Measurements from ENCODE around the gene BTBD9. TPM values are rescaled to one million over a fixed set of nuclear protein-coding genes. Genes with fewer than 3 reads are reported as not detected.

The BTBD9 gene
- total RNA-seq, 1 donor: 9.7 TPM

DNA sequence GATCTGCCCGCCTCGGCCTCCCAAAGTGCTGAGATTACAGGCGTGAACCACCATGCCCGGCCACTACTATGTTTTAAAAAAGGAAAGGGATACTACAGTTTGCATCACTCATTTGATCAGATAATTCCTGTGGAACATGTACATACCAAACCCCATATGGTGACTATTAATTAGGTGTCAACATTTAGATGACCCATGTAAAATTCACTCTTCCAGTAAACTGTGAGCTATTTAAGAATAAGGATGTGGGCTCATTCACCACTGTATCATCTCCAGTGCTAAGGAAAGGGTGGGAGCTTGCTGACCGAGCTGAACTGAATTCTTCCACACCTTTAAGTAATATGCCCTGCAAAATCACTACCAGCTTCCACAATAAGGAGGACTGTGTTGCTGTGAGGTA, 127.5 kb downstream of the BTBD9 start:
- no peak for DNase-seq (ENCODE audit: low read depth in 2 of 3, low spot score in 2 of 3)

DNA sequence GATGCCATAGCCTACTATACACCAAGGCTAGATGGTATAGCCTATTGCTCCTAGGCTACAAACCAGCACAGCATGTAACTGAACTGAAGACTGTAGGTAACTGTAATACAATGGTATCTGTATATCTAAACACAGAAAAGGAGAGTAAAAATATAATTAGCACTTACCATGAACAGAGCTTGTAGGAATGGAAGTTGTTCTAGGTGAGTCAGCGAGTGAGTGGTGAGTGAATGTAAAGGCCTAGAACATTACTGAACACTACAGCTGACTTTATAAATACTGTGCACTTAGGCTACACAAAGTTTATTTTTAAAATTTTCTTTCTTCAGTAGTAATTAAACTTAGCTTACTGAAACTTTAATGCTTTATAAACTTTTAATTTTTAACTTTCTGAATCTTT, 129.5 kb downstream of the BTBD9 start:
- DNase-seq (ENCODE audit: low read depth in 2 of 3, low spot score in 2 of 3): no peak

DNA sequence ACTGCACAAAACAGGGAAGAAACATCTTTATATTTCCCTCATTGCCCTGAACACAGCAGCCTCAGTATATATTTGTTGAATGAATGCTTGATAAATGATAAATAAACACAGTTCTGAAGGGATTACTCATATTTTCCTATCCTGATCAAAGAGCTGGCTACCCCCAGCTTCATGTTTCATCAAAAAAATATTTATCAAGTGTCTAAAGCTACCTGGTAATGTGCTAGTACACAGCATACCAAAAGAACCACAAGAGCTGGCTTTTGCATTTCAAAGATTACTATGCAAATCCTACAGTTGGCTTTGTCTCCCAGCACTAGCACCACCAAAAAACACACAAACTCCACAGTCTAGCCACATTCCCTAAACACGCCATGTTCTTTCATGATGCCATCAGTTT, 130.0 kb downstream of the BTBD9 start:
- no peak for DNase-seq (ENCODE audit: low read depth in 2 of 3, low spot score in 2 of 3)

DNA sequence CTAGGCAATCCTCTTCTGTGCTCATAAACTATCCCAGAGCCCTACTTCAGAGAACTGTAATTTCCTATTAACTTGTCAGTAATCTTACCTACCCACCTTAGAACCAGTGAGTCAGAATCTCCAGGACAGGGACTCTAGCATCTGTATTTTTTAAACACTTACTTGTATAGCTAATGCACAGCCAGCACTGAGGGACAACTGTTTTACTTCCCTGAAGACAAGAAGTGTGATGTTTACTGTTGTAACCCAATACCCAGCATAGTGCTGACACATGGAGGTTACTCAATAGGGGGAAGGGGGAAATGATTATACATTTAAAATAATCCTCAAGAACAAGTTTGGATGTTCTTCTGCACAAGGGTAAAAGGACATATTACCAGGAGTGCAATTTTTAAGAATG, 130.8 kb downstream of the BTBD9 start:
- no peak for DNase-seq (ENCODE audit: low read depth in 2 of 3, low spot score in 2 of 3)

DNA sequence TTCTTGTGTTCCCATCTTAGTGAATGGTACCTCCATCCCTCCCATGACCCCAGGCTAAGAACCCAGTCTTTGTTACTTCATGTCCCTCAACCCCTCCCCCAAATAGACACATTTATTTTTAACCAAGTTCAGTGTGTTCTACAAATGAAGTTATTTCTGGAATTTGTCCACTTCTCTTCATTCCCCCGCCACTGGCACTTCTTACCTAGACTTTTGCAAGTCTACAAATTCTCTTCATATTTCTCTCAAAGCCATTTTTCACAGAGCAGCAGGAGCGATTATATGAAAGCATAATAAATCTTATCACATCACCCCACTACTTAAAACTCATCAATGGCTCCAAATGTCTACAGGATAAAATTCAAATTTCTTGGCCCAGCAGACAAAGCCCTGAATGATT, 131.4 kb downstream of the BTBD9 start:
- DNase-seq (ENCODE audit: low read depth in 2 of 3, low spot score in 2 of 3): no peak

DNA sequence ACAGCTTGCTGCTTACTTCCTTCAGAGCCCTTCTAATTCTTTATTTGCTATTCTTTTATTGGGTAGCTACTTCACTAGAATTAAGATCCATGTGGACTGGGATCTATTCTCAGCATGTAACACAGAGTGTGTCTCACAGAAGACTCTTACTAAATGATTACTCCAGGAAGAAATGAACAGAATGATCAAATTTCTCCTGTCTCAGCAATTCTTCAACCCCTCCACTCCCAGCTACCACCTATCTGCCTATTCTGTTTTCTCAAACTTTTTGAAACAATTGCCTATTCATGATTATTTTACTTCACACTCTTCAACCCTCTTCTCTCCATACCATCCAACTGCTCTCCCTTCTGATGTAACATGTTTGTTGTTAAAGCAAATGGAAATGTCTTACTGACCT, 132.6 kb downstream of the BTBD9 start:
- no peak for DNase-seq (ENCODE audit: low read depth in 2 of 3, low spot score in 2 of 3)

DNA sequence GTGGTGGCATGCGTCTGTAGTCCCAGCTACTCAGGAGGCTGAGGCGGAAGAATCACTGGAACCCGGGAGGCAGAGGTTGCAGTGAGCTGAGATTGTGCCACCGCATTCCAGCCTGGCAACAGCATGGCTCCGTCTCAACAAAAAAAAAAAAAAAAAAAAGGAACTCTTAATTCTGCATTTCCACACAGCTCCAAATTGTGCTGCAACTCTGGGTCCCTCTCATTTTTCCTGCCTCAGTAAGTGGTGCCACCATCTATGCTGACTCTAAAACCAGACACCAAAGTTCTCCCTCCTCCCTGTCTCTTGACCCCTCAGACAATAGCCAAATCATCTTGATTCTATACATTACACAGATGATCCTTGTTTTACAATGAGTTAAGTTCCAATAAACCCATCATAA, 133.9 kb downstream of the BTBD9 start:
- DNase-seq (ENCODE audit: low read depth in 2 of 3, low spot score in 2 of 3): no peak

DNA sequence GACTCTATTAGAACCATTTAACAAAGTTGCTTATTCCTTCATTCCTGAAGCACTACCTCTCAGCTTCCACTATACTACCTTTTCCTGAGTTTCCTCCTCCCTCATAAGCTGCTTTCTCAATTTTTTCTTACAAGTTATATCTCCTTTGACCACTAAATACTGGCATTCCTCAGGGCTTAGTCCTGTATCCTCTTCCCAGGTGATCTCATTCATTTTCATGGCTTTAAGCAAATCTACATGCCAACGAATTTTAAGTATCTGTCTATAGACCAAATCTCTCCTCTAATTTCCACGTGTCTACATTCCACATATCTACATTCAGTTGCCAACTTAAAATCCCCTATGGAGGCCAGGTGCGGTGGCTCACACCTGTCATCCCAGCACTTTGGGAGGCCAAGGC, 134.7 kb downstream of the BTBD9 start:
- no peak for DNase-seq (ENCODE audit: low read depth in 2 of 3, low spot score in 2 of 3)

DNA sequence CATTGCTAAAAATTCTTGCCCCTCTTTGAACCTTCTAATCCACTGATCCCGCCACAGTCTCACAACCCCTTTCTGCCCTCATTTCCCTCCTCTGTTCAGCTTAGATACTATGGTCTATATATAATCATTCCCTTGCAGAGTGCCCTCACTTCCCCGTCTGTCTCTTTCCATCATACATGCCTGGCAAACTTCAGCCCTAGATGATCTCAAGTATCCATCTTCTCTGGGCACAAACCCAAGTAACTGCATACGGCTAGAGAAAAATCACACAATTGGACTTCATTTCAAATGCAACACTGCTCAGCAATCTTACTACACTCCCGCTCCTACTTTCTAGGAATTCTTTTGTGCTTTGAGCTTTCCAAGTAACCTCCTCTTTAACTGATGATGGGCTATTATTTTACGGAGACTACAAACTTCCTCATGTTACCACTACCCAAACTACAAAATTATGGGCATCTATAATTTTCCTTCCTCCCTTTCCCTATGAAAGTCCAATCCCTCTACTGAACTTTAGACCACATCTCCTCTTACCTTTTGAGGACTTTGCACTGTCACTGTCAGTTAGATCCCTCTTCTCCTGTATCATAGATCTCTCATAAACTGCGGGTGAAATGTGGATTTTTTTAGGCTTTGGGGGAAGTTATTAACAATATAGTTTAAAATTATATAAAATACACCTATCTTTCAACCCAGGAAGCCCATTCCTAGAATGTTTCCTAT, 135.6 kb downstream of the BTBD9 start:
- DNase-seq (ENCODE audit: low read depth in 2 of 3, low spot score in 2 of 3): no peak

DNA sequence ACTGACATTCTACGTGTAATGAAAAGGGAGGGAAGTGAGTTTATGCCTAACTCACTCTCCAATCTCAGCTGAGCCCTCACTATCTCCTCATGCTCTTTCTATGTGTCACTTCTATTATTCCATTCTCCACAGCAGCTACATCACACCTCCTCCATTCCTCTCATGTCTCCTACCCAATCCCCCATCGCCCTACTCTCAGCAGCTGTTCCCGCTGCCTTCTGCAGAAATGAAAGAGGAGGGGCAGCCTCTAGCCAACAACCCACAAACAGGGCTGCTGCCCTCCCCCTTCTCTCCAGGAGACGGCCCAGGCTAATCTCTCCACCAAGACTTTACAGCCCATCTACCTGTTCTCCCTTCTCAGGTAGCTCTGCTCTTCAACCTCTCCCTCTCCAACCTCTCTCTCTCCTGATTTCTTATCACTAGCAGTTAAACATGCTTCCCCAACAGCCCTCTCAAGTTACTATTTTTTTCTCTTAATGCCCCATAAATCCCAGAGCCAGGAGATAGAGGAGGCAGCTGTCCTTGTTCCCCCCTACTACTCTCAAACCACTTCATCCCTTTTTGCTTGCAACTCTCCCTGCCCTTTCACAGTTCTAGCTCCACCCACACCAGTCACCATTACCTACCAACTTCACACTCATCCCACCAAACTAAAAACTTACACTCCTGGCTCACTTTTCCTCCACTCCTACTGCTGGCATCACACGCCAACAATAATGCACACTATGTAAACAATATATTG, 136.5 kb downstream of the BTBD9 start:
- no peak for DNase-seq (ENCODE audit: low read depth in 2 of 3, low spot score in 2 of 3)

DNA sequence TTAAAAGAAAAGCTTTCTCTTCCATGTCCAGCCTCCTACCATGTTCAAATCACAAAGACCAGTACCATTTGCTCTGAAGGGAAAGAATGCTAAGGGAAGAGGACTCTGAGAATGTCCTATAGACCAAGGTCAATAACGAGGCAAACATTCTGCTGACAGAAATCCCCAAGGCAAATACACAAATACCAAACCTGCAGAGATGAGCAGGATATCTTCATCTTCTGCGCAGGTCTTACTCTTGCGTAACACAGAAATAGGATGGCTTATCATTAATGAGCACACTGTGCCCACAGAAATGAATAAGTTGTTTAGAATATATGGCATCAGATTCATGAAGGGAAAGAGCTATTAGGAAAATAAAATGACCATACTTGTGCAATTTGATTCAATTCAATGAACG, 137.3 kb downstream of the BTBD9 start:
- no peak for DNase-seq (ENCODE audit: low read depth in 2 of 3, low spot score in 2 of 3)

DNA sequence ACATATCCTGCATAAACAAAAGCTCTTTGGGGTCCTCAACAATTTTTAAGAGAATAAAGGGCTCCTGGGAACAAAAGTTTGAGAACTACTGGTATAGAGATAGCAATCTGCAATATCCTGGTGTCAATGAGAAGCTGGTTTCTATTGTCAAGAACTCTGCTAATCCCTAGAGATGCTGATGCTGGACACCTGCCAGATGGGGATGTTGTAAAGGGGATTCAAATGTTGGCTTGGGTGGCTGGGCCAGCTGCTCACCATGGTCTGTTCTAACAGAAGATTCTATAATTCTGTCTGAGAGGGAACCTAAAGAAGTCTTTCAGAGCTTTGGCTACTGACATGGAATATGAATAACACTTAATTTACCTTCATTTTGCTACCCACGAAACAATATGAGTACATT, 137.8 kb downstream of the BTBD9 start:
- DNase-seq (ENCODE audit: low read depth in 2 of 3, low spot score in 2 of 3): no peak

DNA sequence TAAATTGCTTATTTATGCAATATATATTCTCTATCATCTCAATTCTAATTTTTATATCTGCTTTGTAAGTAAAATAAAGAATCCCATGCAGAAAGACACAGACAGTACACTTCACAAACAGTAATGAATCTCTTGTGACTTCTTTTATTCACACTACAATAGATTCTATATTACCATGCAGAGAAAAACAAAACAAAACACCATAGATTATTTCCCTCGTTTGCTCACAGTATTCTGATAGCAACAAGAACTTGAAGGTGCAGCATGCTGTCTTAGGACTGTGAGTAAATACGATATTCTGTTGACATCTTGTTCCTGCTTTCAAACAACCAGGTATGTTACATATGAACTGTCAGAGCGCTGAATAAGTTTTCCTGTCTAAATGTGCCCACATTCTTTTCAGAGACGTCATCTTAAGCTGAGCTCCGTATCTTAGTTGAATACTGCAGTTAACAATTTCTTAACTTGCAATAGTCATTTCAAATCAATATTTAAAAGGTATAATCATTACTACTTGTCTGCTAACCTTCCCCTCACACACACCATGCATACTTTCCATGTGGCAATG, 140.1 kb downstream of the BTBD9 start:
- no peak for DNase-seq (ENCODE audit: low read depth in 2 of 3, low spot score in 2 of 3)

DNA sequence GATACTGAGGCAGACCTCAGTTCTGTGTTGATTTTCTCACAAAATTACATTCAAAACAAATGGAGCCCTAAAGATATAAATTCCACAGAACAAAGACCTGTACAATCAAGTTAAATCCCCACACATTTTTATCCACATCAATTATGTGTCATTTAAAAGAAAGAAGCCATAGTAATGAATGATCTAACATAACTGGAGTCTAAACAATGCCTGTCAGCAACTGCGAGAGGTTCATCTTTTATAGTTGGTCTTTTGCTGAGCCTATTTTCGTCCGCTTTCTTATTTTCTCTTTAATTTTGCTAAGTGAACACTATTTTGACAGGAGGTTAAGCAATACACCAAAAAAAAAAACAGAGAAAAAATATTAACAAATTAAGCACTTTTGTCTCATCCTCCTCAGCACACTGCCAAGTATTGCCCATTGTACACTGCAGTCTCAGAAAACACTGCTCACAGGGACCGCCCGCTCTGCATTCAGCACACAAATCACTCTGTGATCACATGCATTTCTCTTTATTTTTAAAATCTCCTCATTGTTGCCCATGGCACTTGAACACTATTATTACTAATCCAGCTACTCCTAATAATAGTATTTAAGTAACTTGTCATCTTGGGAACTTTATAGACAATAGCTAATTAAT, 140.8 kb downstream of the BTBD9 start:
- no peak for DNase-seq (ENCODE audit: low read depth in 2 of 3, low spot score in 2 of 3)

DNA sequence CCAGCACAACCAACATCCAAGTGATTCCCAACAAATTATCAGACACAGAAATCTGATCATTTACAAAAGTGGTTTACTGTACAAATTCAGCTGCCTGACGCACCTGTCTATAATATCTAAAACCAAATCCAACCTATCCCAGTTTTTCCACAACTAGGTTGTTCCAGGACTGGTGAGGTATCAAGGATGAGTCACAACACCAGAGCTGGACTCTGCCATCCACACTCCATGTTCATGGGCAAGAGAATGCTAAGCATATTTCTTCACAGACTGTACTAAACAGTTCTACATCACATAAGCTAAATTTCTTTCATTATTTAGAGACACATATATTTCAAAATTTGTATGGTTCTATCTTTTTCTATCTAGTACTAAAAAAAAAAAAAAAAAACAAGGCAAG, 141.6 kb downstream of the BTBD9 start:
- no peak for DNase-seq (ENCODE audit: low read depth in 2 of 3, low spot score in 2 of 3)

DNA sequence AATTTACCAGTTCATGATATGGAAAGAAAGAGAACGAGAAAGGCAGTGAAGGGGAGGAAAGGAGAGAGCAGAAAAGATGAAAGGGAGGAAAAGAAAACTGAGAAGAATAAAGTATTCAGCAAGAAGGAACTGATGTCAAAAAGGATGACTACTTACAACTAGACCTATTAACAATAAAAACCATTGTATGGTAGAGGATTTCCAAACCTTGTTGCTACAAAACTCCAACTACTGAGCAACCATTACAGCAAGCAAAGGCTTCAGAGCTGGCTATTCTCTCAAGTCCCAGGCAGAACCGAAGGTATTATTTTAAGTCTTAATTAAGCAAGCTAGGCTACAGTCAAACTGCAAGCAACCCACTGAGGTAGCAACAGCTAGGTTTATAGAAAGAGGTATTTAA, 142.2 kb downstream of the BTBD9 start:
- DNase-seq (ENCODE audit: low read depth in 2 of 3, low spot score in 2 of 3): no peak

DNA sequence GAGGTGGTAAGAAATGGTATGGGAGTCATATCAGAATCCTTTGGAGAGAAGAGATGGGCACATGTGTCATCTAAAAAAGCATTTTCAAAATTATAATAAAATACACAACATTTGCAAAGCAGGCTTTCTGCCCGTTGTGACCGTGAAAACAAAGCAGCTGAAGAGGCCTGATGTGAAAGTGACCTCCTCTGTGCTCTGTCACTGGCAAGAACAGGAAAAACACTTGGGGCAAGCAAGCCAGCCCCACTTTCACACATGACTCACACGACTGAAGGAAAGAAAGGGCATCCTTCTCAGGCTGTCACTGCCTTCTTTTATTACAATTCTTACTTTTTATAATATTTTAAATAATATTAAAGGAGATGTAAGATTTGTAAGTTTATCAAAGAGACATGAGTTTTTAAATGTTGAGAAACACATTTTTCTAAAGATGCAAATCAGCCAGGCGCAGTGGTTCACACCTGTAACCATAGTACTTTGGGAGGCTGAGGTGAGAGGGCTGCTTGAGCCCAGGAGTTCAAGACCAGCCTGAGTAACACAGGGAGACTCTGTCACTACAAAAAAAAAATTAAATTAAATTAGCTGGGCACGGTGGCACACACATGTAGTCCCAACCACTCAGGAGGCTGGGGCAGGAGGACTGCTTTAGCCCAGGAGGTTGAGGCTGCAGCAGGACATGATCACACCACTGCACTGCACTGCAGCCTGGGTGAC, 143.7 kb downstream of the BTBD9 start:
- no peak for DNase-seq (ENCODE audit: low read depth in 2 of 3, low spot score in 2 of 3)

DNA sequence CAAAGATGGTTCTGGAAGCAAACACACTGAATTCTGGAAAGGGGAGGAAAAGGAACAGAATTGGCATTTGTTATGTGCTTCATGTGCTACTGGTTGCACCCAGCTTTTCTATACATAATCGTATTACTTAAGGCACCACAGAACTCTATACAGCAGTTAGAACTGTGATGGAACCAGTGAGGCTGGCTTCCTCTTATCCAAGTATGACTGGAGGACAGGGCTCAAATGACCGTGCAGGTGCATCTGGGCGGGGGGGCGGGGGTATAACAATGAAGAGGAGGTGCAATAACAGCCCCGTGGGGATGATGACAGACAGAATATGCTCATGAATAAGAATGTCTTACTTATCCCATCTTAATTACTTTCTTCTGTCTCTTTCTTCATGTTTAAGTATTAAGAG, 144.2 kb downstream of the BTBD9 start:
- DNase-seq (ENCODE audit: low read depth in 2 of 3, low spot score in 2 of 3): no peak

DNA sequence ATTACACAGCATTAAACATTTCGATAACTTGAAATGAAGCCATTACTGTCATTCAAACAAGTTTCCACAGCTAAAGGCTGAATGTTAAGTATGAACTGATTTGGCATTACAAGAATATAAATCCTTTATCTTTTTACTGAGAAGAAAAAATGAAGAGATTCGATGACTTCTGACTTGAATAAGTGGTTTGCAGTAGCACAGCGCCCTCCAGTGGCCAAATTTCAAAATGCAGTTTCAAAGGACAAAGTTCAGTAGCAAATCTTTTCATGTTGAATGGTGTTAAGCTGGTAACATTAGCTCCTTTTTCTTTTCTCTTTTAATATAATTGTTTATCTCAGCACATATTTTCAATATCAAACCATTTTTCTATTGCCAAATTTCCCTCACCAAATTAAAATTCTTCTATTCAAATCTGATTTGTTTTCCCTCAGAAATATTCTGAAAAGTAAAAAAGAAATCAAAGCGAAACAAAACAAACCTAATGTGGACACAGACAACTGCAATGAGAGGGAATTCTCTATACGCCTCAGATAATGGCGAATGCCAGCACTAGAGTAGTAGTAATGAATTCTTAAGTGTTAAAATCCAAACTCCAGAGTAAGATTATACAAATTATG, 145.7 kb downstream of the BTBD9 start:
- peak; percentile 53 to 81 (median 58) for DNase-seq (ENCODE audit: low read depth in 2 of 3, low spot score in 2 of 3)

DNA sequence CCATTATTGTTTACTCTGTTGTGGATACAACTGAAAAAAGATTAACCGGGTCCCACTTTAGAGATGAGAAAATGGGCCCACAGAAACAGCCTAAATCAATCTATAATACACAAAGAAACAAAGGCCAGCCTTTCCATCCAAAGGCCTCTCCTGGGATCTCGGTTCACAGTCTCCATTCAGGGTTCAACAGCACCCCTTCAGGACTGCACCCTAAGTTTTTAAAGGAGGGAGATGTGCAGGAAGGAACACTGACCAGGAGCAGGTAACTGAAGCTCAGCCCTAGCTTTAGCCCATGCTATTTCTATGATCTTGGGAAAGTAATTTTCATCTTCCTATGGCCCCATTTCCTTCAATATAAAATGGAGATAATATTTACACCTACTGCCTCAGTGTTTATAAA, 147.7 kb downstream of the BTBD9 start:
- no peak for DNase-seq (ENCODE audit: low read depth in 2 of 3, low spot score in 2 of 3)

DNA sequence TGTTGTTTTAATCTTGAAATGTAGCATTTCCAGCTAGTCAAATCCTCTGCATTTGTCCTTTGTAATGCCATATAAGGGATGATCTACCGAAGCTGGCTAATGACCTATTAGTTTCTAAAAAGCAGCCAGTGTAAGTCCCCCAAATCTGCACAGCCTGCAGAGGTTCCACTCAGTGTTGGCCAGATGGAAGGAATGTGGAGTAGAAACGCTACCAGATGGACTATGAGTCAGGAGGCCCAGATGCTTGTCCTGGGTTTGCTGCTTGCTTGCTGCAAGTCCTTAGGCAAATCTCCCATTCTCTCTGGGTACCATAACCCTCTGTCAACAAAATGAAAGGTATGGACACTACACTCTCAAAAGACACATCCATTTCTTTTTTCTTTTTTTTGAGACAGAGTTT, 149.8 kb downstream of the BTBD9 start:
- DNase-seq (ENCODE audit: low read depth in 2 of 3, low spot score in 2 of 3): no peak

Data from hematopoietic multipotent progenitor cell (in vitro differentiated cells).